GM18873 (cell line): ENCODE data around the gene CFAP74.
"Not testable (repeated sequence)": the region's sequence is repeated elsewhere in the genome, so short reads cannot be mapped to it uniquely, and the experiment has no call there.

Experiments used
- ATAC-seq: cut with Tn5 transposase; IDR thresholded peaks from one replicate; pipeline ENCODE4 v1.9.1; 2021; ENCODE audit warnings: mild to moderate bottlenecking, moderate library complexity, moderate number of reproducible peaks; ENCODE audit not compliant: unreplicated experiment, low FRiP score

CFAP74 gene

DNA sequence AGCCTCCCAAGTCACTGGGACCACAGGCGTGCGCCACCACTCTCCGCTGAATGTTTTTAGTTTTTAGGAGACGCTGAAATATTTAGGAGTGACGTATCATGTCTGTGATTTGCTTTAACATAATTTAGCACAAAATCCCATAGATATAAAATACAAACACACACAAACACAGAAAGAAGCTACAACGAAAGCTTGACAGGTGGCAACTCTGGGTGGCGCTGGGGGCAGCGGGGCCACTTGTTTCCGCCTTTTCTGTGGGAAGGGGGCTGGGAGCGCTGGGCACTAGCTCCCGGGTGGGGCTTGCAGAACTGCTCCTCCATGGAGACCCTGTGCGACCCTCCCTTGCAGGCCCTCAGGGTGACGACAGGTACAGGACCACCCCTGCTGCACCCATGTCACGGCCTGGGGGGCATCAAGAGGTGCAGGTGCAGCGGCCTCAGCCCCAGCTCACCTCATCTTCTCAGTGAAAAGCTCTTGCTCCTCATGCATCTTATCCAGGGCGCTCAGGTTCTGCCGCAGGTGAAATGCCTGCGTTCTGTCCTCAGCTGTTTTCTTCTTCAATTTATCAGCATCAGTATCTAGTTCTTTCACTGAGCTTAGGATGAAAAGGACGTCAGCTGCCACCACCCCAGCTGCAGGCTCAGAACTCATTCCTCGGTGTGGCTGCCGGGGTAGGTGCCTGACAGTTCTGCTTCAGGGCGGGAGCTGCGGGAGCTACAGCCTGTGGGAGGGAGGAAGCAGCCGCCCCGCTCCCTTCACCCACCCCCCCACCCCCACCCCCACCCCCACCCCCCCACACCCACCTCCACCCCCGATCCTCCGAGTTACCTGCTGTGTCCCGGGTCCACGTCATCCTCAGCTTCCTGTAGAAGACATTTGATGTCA lies 15.3 kb downstream of the CFAP74 start:
- no peak for ATAC-seq

GRCh38 chr1:1987142-1987510 lies 16.5 kb downstream of the CFAP74 start:
- no peak for ATAC-seq

- no peak for ATAC-seq
These were observed 17.0 kb downstream of the CFAP74 start for GRCh38 chr1:1986451-1987141.

DNA sequence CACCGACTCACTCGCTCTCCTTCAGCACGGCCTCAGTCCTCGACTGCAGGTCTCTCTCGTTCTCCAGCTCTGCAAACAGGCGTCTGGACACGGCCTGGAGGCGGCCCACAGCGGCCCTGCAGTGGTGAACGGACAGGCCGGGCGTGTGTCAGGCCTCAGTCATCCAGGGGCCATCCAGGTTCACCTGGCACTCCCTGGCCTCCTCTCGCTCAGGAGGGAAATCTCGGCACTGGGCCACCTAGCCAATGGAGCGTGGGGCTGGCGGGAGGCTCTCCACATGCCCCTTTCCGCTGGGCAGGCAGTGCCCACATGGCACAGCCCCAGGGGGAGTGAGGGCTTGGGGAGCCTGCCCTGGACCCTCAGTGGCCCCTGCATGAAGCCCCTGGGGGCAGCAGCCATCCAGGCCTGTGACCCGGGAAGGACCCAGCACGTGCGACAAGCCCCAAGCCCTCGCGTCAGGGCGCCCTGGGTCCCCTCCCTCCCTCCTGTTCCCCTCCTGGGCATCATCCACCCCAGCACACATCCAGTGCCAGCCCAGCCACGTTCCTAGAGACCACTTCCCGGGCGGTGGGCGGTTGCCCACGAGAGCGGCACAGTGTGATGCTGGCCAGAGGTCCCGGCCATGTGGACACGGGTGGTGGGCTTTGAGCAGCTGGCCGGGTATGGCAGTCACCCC lies 18.1 kb downstream of the CFAP74 start:
- no peak for ATAC-seq

GRCh38 chr1:1984560-1985070 lies 19.0 kb downstream of the CFAP74 start:
- ATAC-seq, result no peak

DNA sequence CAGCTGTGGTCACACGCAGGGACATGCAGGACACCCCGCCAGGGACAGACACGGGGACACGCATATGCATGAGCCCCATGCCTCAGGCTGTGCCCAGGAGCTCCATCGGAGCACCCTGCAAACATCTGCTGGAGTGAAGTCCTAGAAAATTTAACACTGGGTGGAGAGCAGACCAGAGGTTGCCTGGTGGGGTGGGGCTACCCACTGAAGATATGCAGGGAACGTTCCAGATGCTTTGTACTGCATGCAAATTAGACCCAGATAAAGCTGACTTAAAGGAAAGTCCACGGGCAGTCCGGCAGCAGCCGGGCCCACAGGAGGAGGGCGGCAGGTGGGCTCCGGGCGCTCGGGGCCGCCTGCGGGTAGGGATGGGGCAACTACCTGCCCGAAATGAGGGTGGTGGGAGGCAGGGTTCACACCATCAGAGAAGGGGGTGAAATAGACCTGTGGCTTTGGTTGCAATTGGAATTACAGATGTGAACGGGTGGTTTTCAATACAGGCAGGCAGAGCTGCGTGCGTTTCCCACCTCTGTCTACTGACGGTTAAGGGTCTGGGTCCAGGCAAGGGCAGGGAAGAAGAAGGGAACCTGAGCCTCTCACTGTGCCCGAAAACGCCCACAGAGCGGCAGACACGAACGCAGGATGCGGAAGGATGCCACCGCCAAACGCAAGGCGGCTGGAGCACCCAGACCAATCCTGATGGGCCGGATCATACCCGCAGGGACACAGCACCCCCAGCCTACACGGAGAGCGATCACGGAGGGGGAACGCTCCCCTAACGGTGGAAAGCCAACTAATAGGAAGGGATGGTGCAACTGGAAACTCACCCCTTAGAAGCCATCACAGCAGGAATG lies 21.0 kb downstream of the CFAP74 start:
- no peak for ATAC-seq

DNA sequence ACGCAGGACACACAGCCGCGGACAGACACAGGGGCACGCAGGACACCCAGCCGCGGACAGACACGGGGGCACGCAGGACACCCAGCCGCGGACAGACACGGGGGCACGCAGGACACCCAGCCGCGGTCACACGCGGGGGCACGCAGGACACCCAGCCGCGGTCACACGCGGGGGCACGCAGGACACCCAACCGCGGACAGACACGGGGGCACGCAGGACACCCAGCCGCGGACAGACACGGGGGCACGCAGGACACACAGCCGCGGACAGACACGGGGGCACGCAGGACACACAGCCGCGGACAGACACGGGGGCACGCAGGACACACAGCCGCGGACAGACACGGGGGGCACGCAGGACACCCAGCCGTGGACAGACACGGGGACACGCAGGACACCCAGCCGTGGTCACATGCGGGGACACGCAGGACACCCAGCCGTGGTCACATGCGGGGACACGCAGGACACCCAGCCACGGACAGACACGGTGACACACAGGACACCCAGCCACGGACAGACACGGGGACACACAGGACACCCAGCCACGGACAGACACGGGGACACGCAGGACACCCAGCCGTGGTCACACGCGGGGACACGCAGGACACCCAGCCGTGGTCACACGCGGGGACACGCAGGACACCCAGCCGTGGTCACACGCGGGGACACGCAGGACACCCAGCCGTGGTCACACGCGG lies 21.8 kb downstream of the CFAP74 start:
- not testable (repeated sequence) for ATAC-seq

- ATAC-seq, result no peak
These were observed 22.5 kb downstream of the CFAP74 start for GRCh38 chr1:1981142-1981500.

DNA sequence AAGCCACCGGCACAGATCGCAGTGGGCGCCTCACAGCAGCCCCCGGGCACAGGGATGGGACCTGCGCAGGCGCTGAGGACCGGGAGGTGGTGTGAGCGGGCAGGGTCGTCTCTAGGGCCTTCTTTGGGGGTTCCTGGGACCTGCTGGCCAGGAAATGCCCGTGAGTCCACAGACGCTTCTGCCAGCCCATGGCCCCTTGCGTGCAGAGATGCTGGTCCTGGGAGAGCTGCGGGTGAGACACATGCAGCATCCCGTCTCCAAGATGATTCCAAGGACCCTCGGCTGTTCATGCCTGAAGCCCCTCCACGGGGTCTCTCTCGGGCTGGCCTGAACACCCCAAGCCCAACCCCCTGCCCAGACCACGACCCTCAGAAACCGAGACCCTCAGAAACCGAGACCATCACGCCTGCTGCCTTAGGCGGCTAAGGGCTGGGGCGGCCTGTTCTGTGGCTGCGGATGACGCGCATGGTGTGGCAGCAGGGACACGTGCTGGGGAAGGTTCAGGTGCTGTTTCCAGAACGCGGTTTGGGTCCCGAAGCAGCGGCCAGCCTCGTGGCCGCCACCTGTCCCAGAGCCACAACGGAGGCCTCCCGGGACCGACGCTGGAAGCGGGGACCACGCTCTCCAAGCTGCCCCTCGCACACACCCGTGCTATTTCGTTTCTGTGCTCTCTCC lies 23.0 kb downstream of the CFAP74 start:
- ATAC-seq, result no peak

GRCh38 chr1:1979482-1980165 lies 24.0 kb downstream of the CFAP74 start:
- ATAC-seq, result no peak

GRCh38 chr1:1978690-1979481 lies 24.7 kb downstream of the CFAP74 start:
- not testable (repeated sequence) for ATAC-seq

DNA sequence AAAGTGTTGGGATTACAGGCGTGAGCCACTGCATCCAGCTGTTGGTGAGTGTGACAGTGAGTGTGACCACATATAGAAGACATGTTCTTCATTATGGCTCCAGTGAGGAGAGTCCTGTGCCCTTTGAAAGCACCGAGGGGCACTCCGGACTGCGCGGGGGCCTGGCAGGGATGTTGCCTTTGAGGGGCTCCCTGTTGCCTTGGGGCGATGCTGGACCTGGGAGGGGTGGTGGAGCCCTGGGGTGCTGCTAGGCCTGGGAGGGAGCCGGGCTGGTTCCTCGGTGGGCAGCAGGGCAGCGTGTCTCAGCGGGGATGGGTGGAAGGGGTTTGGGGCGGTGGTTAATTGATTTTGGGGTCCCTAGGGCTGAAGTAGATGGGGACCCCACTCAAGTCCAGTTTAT lies 25.5 kb downstream of the CFAP74 start:
- no peak for ATAC-seq

DNA sequence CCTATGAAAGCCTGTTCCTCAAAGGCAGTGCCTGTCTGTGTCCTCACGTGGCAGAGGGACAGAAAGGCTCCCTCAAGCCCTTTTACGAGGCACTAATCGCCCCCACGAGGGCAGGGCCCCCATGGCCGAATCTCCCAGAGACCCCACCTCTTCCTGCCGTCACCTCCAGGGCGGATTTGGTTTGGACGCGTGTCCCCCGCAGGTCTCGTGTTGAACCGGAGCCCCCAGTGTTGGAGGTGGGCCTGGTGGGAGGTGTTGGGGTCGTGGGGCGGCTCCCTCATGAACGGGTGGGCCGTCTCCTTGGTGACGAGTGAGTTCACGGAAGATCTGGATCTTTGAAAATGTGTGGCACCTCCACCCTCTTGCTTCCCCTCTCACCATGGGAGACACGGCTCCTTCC lies 27.6 kb downstream of the CFAP74 start:
- ATAC-seq, result no peak

- no peak for ATAC-seq
These were observed 28.1 kb downstream of the CFAP74 start for GRCh38 chr1:1975535-1975934.

GRCh38 chr1:1974834-1975233 lies 28.8 kb downstream of the CFAP74 start:
- ATAC-seq, result no peak

GRCh38 chr1:1973716-1974642 lies 29.6 kb downstream of the CFAP74 start:
- ATAC-seq, result no peak
